HG02610 (cell line): ENCODE results near the gene CCDC88C.
A peak's percentile ranks its signal among the peaks of the same experiment; 100 is the strongest.
"Not testable (repeated sequence)": the region's sequence is repeated elsewhere in the genome, so short reads cannot be mapped to it uniquely, and the experiment has no call there.

Source experiments
- ATAC-seq: cut with Tn5 transposase; IDR thresholded peaks from one replicate; pipeline ENCODE4 v1.9.1; 2021; ENCODE audit warnings: mild to moderate bottlenecking, moderate library complexity; ENCODE audit not compliant: unreplicated experiment

CCDC88C gene

GRCh38 chr14:91418387-91419043 lies 895 bp upstream of the CCDC88C start:
- ATAC-seq: no peak

DNA sequence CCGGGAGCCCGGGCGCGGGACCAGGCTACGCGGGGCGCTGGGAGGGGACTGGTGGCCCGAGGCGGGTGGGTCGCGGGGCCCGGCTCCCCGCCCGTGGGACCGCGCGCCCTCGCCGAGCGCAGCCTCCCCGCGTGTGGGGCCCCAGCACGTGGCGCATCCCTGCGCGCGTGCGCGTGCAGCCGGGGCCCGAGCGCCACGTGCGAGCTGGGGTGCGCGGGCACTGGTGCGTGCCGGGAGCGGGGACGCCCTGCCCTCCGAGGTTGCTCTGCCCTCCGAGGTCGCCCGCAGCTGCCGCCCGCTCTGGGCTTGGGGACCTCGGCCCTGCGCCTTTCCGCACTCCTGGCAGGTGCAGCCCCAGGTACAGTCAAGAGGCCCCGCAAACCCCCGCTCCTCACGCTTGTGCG lies 365 bp upstream of the CCDC88C start:
- ATAC-seq: peak; percentile 31

DNA sequence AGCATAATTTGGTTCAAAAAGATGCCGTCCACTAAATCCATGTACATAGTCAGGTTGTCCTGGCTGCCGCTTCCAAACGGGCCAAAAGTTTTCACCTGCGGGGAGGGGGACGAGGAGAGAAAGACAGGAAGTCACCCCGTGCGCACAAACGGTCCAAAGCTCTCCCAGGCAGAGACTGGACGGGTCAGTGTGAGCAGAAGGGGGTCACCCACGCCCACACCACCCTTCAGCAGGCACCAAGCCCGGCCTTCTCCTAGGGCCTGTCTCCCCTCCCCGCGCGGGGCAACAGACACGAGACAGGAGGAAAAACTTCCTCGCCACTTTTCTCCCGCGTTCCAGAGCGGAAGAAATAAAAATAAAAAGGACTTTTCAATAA lies 888 bp downstream of the CCDC88C start:
- ATAC-seq: no peak

DNA sequence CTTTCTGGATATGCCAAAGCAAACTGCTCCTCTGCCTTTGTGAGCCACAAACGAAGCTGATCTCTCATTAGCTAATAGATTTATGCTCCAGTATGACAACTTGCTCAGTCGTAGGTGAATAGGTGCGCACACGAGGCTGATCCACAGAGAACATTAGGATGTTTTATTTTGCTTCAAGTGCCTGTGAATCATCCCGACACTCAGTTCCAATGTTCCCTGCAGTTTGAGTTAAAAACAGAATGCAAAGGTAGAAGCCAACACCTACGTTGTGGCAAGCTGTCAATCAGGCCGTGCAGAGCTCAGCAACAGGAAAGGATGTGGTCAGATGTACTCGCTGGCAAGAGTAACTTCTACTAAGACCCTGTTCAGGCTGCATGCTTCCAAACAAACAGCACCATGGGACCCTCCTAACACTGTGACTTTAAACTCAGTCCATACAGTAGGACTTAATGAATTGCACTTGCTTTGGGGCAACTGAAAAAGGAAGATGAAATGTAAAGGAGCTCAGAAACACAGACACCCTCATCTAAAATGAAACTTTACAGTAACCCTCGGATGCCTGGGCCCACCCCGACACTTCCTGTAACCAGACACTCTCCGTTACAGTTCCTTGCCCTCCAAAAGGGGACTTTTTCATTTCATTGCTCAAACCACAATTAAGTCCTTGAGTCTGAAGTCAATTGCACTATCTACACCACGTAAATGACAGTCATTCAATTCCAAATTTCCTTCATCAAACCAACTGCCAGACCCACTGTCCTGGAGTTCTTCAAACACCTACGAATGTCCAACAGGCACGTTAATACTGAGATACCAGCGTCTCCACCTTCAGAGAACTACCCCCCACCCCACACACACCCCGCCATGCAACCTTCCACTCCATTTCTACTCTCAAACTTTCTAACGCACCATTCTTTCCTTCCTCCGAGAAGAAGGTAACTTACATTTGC lies 1.6 kb downstream of the CCDC88C start:
- ATAC-seq: peak; percentile 62

- no peak for ATAC-seq
These were observed 3.2 kb downstream of the CCDC88C start for GRCh38 chr14:91414475-91414833.

GRCh38 chr14:91413547-91414474 lies 3.8 kb downstream of the CCDC88C start:
- ATAC-seq: no peak

GRCh38 chr14:91412939-91413338 lies 4.7 kb downstream of the CCDC88C start:
- no peak for ATAC-seq

DNA sequence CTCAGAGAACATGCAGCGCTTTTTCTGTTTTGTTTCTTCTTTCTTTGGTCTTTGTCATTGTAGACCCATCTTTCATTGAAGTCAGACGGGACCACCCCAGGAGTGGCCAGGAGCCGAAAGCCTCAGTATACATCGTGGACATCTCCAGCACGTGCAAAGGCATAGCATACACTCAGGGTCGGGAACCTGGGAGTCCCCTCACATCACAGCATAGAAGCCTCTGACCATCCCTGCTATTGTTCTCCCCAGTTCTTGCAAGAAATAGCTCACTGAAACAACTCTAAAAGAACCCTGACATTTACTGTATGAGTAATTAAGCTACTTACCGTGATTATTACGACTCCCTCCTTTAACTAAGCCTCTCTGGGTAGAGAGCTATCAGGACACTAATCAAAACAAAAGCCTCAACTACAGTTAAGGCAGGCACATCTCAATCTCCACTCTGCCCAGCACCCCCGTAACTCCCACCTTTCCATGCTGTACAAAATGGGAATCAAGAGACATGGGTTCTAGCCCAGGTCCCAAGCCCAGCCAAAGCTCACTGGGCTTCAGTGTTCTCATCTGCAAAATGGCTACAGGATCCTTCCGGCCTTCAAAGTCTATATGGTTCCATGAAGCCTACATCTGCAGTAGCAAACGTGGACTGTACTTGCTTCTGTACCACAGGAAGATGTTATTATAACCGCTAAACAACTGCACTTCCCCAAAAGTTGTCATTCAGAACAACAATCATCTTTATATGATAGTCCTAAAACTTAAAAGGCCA lies 6.7 kb downstream of the CCDC88C start:
- ATAC-seq: peak; percentile 33

- ATAC-seq: no peak
These were observed 7.5 kb downstream of the CCDC88C start for GRCh38 chr14:91409928-91410718.

GRCh38 chr14:91409240-91409639 lies 8.4 kb downstream of the CCDC88C start:
- ATAC-seq: not testable (repeated sequence)

GRCh38 chr14:91406982-91407381 lies 10.6 kb downstream of the CCDC88C start:
- no peak for ATAC-seq

- no peak for ATAC-seq
These were observed 11.2 kb downstream of the CCDC88C start for GRCh38 chr14:91406451-91406850.

DNA sequence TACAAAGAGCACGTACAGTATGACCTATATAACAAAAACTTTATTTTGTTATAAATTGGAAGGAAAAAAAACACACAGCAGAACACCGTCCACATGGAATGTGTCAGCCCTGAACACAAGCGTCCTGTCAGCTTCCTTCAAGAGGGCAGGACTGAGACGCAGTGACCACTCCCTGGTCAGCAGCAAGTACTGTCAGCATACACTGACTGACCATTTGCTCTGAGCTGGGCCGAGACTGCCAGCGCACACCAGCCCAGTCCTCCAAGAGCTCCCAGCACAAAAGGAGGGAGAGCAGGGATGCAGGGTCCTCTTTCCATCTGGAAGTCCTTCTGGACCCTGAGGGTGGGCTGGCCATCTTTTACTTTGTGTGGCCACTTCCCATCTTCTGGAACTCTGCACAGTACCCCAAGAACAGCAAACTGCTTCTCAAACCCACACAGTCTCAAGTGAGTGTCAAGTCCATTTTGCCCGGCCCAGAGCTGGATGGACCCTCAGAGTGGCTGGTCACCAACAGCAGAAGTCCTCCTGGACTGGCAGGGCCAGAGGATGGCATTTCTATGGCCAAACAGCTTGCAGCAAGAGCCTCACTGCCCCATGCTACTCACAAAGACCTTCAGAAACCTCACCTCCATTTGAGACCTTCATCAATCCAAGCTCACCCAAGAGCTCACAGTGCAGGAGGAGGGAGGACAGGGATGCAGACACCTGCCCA lies 11.7 kb downstream of the CCDC88C start:
- ATAC-seq: no peak

DNA sequence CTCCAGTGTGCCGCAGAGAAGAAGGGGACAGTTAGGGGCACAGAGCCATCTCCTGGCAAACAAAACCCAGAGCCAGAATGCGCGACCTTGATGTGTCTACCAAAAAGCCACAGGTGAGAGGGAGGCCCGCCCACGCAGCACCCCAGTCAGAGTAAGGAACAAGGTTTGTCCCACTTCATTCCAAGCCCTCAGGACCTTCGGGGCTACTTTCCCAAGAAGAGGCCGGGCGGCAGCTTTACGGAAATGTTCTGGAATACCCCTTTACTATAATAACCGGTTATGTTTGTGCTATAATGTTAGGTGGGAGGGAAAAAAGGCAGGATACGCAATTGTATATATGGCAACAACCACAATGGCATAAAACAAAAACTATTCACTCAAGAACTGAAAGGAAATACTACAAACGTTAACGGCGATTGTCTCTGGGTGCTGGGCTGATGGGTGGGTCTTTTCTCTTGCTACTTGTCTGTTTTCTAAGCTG lies 12.3 kb downstream of the CCDC88C start:
- no peak for ATAC-seq

GRCh38 chr14:91402771-91403600 lies 14.6 kb downstream of the CCDC88C start:
- ATAC-seq: no peak

DNA sequence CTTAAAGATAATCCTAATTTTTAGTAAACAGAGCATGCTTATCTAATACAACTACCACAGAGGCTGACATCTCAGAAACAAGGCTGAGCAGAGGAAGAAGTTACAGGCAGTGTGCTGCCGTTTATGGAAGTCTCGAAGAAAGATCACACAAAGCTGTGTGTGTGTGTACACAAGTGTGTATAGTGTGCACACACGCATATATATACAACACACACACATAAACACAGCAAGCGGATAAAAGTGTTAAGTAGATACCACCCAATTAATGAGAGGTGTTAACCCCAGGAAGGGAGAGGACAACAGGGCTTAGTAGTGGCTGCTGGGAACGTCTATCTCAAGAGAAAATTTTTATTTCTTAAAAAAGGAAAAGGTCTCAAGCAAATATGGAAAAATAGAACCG lies 15.3 kb downstream of the CCDC88C start:
- no peak for ATAC-seq

DNA sequence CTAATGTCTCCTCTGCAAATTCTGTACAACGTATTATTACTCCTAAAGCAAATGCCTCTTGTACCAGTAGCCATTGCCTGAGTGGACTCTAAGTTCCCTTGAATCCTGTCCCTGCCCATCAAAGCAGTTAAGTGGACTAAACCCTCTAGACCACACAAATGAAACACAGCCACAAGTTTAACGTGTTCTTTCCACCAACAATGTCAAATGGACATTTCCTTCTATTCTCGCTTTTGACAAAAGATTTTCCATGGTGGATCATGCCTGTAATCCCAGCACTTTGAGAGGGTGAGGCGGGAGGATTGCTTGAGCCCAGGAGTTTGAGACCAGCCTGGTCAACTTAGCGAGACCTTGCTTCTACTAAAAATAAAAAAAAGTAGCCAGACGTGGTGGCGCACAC lies 15.9 kb downstream of the CCDC88C start:
- ATAC-seq: no peak

DNA sequence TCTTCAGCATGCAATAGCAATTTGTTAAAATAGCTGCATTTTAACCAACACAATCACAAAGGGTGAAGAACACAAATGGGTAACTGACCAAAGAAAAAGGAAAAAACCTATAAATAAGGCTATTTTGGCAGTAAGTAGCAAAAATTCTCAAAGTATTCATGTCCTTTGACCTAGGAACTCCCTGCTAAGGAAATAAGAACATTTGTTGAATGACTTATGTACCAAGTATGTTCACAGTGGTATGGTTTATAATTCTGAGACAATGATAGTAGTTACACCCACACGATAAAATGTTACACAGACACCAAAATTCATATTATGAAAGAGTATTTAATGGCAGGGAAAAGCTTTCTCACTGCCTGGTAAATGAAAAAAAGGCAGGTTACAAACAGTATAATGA lies 16.9 kb downstream of the CCDC88C start:
- no peak for ATAC-seq
